ENCODE data around the gene CPNE4.
"Not testable (repeated sequence)": the region's sequence is repeated elsewhere in the genome, so short reads cannot be mapped to it uniquely, and the experiment has no call there.

The CPNE4 gene

GRCh38 chr3:131898346-131898745 lies 136.5 kb downstream of the CPNE4 start:
- ATAC-seq, result no peak
- Mint-ChIP-seq H3K27me3 (no peaks in the 10 kb centered on the region), H3K27ac (no peak overlapping the region), H3K9me3 (no peaks in the 10 kb centered on the region), H3K36me3 (ENCODE audit: low read depth) (no peaks in the 10 kb centered on the region), H3K4me1 (no peaks in the 10 kb centered on the region), H3K4me3 (no peak overlapping the region)
- no peak for DNase-seq

DNA sequence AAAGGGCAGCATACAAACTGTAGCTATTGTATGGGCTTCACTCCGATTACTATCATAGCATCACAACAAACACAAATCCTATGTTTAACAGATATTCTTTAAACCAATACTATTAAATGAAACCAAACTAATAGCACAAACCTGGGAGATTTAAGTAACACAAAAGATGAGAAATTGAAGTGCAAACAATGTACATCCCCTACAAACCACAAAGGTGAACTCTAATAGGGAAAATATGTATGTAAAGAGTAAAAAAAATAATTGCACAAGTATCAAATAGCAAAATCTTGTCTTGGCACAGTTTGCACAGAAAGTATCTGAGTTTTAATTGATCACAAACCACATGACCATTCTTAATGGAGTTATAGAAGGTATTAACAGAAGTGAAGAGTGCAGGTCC lies 138.5 kb downstream of the CPNE4 start:
- no peak overlapping the region for H3K27ac Mint-ChIP-seq
- no peak for ATAC-seq
- H3K36me3 Mint-ChIP-seq (ENCODE audit: low read depth), result no peaks in the 10 kb centered on the region
- no peak overlapping the region for H3K4me3 Mint-ChIP-seq
- no peak for DNase-seq
- no peaks in the 10 kb centered on the region for H3K4me1 Mint-ChIP-seq
- no peaks in the 10 kb centered on the region for H3K9me3 Mint-ChIP-seq
- peaks cover 2% of the 10 kb centered on the region for H3K27me3 Mint-ChIP-seq

DNA sequence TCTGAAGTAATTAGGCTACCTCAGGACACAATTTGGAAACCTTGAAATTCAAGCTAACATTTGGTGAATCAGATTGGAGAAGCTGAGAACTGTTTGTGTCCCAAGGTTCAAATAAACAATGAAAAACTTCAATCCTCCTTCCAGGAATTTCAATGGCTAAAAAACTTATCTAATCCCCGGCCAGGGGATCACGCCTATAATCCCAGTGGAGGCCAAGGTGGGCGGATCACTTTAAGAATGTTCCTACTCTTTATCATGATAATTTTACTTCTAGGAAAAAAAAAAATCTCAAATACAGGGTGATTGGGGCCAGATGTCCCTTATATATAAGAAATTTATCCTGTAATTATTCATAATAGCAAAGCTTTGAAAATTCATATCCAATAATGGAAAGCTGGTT lies 139.0 kb downstream of the CPNE4 start:
- Mint-ChIP-seq H3K9me3 (no peaks in the 10 kb centered on the region), H3K4me1 (no peaks in the 10 kb centered on the region), H3K36me3 (ENCODE audit: low read depth) (no peaks in the 10 kb centered on the region), H3K4me3 (no peak overlapping the region), H3K27me3 (peaks cover 2% of the 10 kb centered on the region), H3K27ac (no peak overlapping the region)
- no peak for ATAC-seq
- no peak for DNase-seq

DNA sequence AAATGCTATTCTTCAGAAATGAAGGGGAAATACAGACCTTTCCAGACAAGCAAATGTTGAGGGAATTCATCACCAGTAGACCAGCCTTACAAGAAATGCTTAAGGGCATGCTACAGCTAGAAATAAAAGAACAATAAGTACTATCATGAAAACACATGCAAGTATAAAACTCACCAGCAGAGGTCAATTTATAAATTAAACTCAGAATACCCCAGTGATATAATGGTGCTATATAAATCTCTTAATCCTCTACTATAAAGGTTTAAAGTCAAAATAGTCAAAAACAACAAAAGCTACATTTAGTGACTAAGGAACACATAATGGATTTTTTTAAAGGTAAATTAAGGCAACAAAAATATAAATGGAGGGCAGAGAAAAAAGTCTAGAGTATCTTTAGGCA lies 142.5 kb downstream of the CPNE4 start:
- DNase-seq (no peak), ATAC-seq (no peak)
- Mint-ChIP-seq H3K4me1 (no peaks in the 10 kb centered on the region), H3K4me3 (no peak overlapping the region), H3K36me3 (ENCODE audit: low read depth) (no peaks in the 10 kb centered on the region), H3K27ac (no peak overlapping the region), H3K9me3 (no peaks in the 10 kb centered on the region), H3K27me3 (peaks cover 2% of the 10 kb centered on the region)

DNA sequence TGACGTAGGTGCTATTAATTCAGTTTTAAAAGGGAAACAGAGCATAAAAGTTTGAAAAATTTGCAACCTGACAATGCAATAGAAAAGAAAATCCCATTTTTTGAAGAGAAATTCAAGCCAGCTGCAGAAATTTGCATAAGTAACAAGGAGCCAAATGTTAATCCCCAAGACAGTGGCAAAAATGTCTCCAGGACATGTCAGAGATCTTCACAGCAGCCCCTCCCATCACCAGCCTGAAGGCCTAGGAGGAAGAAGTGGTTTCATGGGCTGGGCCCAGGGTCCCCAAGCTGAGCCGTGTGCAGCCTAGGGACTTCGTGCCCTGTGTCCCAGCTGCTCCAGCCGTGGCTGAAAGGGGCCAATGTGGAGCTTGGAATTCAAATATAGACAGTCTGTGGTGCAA lies 148.9 kb downstream of the CPNE4 start:
- not testable (repeated sequence) for H3K27ac Mint-ChIP-seq; H3K27me3 Mint-ChIP-seq; ATAC-seq; H3K4me3 Mint-ChIP-seq; H3K9me3 Mint-ChIP-seq; H3K4me1 Mint-ChIP-seq; H3K36me3 Mint-ChIP-seq (ENCODE audit: low read depth); DNase-seq

DNA sequence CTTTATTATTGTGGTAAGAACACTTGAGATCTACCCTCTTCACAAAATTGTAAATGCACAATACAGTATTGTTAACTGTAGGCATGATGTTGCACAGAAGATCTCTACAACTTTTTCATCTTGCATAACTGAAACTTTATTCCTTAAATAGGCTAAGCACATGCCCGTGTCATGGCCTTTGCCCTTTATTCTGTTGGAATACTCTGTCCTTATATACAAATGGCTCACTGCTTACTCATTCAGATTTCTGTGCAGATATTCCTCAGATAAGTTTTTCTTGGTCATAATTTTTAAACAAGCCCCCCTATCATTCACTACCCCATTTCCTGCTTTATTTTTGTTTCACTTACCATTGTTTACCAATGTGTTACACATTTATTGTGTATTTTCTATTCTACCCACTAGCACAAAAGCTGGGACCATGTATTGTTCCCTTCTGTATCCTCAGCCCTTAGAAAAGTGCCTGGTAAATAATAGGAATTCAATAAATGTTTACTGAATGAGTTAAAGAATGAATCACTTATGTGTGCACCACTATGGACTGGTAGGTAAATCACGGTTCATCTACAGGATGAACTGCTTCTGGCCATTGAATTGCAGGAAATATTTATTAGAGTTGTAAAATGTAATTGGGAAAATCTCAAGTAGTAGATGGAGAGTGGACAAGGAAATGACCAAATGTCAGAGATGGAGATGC lies 151.0 kb downstream of the CPNE4 start:
- H3K9me3 Mint-ChIP-seq, result no peaks in the 10 kb centered on the region
- no peaks in the 10 kb centered on the region for H3K4me1 Mint-ChIP-seq
- no peaks in the 10 kb centered on the region for H3K27me3 Mint-ChIP-seq
- DNase-seq (no peak), ATAC-seq (no peak)
- H3K27ac Mint-ChIP-seq, result no peak overlapping the region
- H3K36me3 Mint-ChIP-seq (ENCODE audit: low read depth), result no peaks in the 10 kb centered on the region
- no peak overlapping the region for H3K4me3 Mint-ChIP-seq

DNA sequence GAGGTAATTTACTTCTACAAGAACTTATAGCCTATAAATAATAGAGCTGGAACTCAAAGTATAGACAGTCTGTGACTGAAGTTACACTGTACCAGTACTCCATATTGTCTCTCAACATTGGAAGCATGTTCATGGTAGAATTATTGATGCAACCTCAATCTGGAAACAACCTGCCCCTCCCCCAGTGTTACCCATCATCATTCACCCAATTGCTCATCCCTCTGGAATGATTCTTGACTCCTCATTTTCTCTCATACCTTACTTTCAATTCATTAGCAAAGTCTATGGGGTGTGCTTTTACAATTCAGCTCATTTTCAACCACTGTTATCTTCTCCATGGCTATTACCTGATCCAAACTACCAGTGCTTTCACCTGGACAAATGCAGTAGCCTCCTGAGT lies 151.7 kb downstream of the CPNE4 start:
- no peaks in the 10 kb centered on the region for H3K4me1 Mint-ChIP-seq
- H3K27ac Mint-ChIP-seq, result no peak overlapping the region
- H3K36me3 Mint-ChIP-seq (ENCODE audit: low read depth), result no peaks in the 10 kb centered on the region
- no peak for DNase-seq
- H3K27me3 Mint-ChIP-seq, result no peaks in the 10 kb centered on the region
- ATAC-seq, result no peak
- no peaks in the 10 kb centered on the region for H3K9me3 Mint-ChIP-seq
- H3K4me3 Mint-ChIP-seq, result no peak overlapping the region

GRCh38 chr3:131881777-131882176 lies 153.0 kb downstream of the CPNE4 start:
- ATAC-seq (no peak), DNase-seq (no peak)
- Mint-ChIP-seq H3K36me3 (ENCODE audit: low read depth) (no peaks in the 10 kb centered on the region), H3K4me3 (no peak overlapping the region), H3K27ac (no peak overlapping the region), H3K27me3 (no peaks in the 10 kb centered on the region), H3K9me3 (no peaks in the 10 kb centered on the region), H3K4me1 (no peaks in the 10 kb centered on the region)

DNA sequence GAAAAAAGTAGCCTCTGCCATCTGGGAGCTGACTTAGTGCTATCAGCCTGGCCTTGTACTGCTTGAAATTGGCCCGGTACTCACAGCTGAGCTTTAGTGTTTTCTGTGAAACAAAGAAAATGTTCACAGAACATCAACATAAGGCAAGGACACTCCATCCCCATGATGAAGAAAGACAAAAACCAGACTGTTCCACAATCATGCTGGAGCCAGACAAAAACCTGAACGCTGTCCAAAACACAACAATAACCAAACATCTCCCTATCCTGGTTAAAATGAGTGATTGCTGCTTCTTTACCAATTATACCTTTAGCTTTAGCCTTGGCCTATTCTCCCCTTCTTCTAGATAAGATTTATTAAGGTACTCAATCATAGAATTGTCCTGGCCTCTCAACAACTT lies 153.9 kb downstream of the CPNE4 start:
- H3K27ac Mint-ChIP-seq, result no peak overlapping the region
- H3K27me3 Mint-ChIP-seq, result no peaks in the 10 kb centered on the region
- no peaks in the 10 kb centered on the region for H3K36me3 Mint-ChIP-seq (ENCODE audit: low read depth)
- no peaks in the 10 kb centered on the region for H3K9me3 Mint-ChIP-seq
- no peaks in the 10 kb centered on the region for H3K4me1 Mint-ChIP-seq
- ATAC-seq (no peak), DNase-seq (no peak)
- no peak overlapping the region for H3K4me3 Mint-ChIP-seq

DNA sequence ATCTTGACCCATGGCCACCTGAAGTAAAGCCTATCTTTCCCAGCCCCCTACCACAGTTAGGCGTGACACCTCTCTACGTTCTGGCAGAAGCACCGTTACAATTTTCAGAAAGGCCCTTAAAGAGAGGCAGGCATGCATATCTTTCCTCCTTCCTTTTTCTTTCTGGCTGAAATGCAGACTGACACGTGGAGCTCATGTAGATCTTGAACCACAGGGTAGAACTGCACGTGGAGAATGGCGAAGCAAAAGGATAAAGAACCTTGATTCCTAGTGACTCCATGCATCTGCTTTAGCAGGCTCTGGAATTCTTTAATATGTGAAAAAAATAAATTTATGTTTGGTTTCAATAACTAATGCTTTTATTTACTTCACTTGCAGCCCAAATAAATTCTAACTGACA lies 166.6 kb downstream of the CPNE4 start:
- H3K36me3 Mint-ChIP-seq (ENCODE audit: low read depth), result no peaks in the 10 kb centered on the region
- H3K27me3 Mint-ChIP-seq, result no peaks in the 10 kb centered on the region
- H3K9me3 Mint-ChIP-seq, result no peaks in the 10 kb centered on the region
- no peak overlapping the region for H3K4me3 Mint-ChIP-seq
- DNase-seq (no peak), ATAC-seq (no peak)
- no peak overlapping the region for H3K27ac Mint-ChIP-seq
- no peaks in the 10 kb centered on the region for H3K4me1 Mint-ChIP-seq

- Mint-ChIP-seq H3K27me3 (no peaks in the 10 kb centered on the region), H3K4me1 (no peaks in the 10 kb centered on the region), H3K27ac (no peak overlapping the region), H3K9me3 (no peaks in the 10 kb centered on the region), H3K4me3 (no peak overlapping the region), H3K36me3 (ENCODE audit: low read depth) (no peaks in the 10 kb centered on the region)
- no peak for DNase-seq
- ATAC-seq, result no peak
Measured at GRCh38 chr3:131856171-131856570, 178.6 kb downstream of the CPNE4 start.

DNA sequence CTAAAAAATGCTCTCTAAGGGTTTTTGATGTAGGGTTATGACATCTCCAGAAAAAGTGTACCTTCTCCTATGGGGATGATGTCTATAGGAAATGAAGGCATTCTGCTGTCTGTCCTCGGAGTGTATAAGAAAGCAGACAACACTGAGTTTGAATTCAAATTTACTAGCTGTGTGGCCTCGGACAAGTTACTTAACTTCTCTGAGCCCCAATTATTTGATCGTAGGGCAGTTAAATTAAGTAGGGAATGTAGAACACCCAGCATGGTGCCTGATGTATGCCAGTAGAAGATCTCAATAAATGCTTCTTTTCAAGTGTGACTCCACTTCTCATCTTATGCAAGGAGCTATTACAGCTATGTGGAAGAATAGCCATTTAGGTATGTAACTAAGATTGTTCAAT lies 184.6 kb downstream of the CPNE4 start:
- ATAC-seq (no peak), DNase-seq (no peak)
- Mint-ChIP-seq H3K36me3 (ENCODE audit: low read depth) (no peaks in the 10 kb centered on the region), H3K4me1 (no peaks in the 10 kb centered on the region), H3K27ac (no peak overlapping the region), H3K9me3 (no peaks in the 10 kb centered on the region), H3K27me3 (peaks cover 2% of the 10 kb centered on the region), H3K4me3 (no peak overlapping the region)

GRCh38 chr3:131849616-131850015 lies 185.2 kb downstream of the CPNE4 start:
- ATAC-seq (no peak), DNase-seq (no peak)
- Mint-ChIP-seq H3K4me3 (no peak overlapping the region), H3K9me3 (no peaks in the 10 kb centered on the region), H3K4me1 (no peaks in the 10 kb centered on the region), H3K36me3 (ENCODE audit: low read depth) (no peaks in the 10 kb centered on the region), H3K27me3 (peaks cover 2% of the 10 kb centered on the region), H3K27ac (no peak overlapping the region)

GRCh38 chr3:131847966-131848510 lies 186.8 kb downstream of the CPNE4 start:
- Mint-ChIP-seq H3K36me3 (ENCODE audit: low read depth) (no peaks in the 10 kb centered on the region), H3K27me3 (peaks cover 3% of the 10 kb centered on the region), H3K4me1 (no peaks in the 10 kb centered on the region), H3K9me3 (no peaks in the 10 kb centered on the region), H3K4me3 (no peak overlapping the region), H3K27ac (no peak overlapping the region)
- ATAC-seq, result no peak
- no peak for DNase-seq

- Mint-ChIP-seq H3K4me3 (no peak overlapping the region), H3K27ac (no peak overlapping the region), H3K36me3 (ENCODE audit: low read depth) (no peaks in the 10 kb centered on the region), H3K4me1 (no peaks in the 10 kb centered on the region), H3K9me3 (no peaks in the 10 kb centered on the region), H3K27me3 (peaks cover 3% of the 10 kb centered on the region)
- DNase-seq (no peak), ATAC-seq (no peak)
Measured at GRCh38 chr3:131846296-131846924, 188.4 kb downstream of the CPNE4 start.
